ENCODE results near the gene CDC42SE2.

Gene CDC42SE2

DNA sequence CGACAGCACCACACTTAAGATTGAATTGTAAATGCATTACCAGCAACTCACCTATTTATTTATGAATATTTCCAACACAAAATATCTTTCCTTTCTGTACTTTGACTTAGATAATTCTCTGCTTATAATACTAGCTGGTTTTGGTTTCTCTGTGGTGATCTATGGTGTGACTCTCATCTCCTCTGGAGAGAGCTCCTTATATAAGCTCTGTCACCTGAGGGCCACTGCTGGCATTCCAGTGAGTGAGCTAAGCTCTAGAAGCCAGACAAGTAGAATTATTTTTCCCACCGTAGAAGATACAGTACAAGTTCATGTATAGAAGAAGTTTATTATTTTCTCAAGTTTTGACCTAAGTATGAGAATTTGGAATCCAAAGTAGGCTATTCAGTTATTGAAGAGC lies 111.5 kb downstream of the CDC42SE2 start:
- peak; percentile 33 for DNase-seq

DNA sequence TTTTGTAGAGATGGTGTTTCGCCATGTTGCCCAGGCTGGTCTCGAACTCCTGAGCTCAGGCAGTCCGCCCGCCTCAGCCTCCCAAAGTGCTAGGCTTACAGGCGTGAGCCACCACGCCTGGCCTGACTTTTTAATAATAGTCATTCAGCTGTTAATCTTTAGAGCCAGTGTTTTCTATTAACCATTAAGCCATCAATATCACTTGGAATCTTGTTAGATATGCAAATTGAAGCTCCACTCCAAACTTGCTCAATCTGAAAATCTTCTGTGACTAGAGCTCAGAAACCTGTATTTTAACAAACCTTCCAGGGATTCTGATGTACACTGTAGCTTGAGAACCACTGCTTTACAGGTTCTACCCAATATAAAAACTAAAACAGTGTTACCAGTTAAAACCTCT lies 113.5 kb downstream of the CDC42SE2 start:
- no peak for DNase-seq

DNA sequence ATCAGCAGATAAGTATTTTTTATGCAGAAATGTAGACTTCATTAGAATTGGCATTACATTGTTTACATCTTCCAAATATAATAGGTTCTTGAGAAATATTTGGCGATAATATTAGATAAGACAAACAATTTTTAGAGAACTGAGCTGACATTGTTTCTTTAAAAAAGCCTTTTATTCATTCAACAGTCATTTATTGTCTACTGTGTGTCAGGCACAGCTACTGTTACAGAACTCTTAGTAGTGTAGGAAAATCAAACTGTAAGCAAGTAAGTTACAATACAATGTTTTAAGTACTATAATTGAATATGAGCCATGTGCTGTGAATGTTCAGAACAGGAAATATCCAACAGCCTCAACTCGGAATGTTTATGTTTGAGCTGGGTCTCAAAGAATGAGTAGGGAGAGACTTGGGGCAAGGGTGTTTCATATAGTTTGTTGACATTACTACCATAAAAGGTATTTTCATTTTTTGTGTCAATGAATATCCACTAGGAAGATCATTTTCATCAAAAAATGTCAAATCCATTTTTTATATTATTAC lies 114.0 kb downstream of the CDC42SE2 start:
- no peak for DNase-seq

DNA sequence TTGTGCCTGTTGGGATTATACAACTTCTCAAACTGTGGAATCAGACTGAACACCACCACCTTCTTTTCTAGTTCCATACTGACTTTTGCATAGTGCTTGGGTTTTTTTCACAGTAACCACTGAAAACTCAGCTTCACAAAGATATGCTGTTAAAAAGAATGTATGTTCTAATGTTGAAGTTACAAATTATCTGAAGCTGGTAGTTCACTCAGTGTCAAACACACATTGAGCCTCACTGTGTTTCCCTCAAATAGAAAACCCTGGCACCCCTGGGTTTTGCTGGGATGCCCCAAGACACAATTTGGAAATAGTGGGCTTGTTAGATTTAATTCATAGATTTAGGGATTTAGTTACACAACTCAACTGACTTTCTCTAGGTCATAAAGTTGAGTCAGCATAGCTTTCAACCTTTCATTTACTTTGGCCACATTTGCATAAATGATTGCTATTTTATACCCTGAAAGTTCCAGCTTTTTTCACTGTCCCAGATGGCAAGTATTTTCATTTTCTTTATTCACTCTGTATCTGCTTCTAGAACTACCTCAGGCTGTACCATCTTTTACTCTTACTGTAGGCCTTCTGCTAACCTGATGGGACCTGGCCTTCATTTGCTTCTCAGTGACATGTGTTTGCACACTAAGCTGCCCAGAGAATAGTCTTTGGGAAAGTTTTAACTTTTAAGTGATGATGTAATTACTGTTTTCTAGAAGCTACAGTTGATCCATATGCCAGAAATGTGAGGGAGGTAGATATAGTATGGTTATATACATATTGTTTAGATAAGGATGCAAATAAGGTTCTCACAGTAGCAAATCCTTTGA lies 115.1 kb downstream of the CDC42SE2 start:
- peak; percentile 41 for DNase-seq

DNA sequence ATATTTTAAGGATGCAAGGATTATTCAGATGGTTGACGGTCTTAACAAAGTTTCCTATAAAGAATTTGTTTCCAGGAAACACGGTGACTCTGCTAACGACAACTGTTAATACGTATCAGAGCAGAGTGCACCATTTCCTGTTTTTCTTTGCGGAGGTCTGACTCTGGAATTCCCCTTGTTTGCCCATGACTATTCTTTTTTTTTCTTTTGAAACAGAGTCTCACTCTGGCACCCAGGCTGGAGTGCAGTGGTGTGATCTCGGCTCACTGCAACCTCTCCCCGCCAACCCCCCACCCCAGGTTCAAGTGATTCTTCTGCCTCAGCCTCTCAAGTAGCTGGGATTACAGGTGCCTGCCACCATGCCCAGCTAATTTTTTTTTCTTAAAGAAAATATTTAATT lies 115.9 kb downstream of the CDC42SE2 start:
- peak; percentile 91 for DNase-seq

DNA sequence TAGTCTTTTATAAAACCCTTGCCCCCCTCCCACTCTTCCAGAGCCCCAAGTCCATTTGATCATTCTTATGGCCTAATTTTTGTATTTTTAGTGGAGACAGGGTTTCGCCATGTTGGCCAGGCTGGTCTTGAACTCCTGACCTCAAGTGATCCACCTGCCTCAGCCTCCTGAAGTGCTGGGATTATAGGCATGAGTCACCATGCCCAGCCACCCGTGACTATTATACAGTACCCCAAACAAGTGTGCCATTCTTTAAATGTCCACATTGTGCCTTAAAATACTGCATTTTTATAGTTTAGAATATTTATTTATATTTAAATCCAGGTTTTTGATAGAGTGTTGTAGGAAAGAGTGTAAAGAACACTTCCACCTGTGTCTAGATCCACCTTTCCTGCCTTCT lies 116.4 kb downstream of the CDC42SE2 start:
- DNase-seq, result peak; percentile 44

DNA sequence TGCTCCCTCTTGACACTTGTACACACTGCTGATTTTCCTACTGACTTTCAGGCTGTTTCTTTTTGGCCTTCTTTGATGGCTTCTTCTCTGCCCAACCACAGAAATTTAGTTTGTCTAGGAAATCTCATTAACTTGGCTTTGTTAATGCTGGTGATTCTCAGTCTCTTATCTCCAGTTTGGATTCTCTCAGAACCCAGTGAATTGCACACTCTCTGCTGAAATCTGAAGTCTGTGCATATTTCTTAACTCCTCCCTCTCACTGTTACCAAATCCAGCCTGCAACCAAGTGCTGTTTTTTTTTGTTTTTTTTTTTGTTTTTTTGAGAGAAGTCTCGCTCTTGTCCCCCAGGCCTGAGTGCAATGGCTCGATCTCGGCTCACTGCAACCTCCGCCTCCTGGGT lies 117.2 kb downstream of the CDC42SE2 start:
- DNase-seq, result no peak

DNA sequence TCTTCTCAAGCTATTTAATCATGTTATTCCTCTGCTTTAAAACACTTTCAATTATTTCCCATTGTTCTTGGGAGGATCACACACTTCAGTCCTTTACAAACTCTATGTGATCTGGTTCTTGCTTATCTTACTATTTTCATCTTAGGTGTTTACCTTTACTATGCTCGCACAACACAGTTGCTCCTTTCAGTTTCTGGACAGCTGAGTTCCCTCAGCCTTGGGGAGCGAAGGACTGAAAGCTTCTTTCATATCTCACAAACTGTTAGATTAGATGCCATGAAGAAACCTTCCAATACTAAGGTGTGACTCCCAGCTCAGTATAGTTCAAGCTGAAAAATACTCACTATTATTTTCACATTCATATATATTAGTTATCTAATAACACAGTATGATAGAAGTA lies 117.9 kb downstream of the CDC42SE2 start:
- no peak for DNase-seq

DNA sequence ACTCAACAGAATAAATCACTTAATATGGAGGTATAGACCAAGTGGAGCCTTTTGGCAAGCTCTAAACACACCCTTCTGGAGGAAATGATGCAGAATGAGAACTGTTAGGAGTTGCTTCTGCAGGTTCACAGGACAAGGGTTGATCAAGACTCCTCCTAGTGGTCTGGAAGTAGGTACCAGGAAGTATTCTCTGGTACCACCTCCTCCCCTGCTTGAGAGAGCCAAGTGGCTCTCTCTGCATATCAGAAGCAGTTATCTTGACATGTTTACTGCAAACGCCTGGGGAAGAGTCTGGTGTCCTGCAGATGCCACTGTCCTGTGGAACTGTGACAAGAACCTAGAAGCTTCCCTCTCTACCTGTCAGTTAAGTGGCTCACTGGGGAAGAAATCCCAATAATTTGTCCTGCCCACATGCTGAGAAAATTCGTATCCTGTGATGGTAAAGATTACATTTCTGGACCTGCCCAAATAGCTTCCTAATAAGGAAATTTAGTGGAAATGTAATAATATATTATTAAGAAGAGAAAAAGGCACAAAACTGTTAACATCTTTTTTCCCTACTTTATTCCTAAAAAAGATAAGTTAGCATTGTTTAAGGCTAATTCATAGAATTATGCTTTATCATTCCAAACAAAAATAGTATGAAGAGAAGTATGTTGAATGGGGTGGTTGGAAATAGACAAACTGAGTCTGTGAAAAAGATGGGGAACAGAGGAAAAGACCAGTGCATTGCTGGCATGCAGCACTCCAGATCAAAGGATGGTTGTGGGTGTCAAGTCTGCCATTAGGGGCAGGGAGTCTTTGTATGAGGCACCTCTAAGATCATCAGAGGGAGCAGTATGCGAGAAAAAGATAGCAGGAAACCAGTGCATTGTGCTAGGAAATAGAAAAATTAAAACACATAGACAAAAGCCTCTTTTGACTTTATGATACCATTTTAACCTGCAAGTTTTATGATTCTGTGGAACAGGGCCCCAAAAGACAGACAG lies 118.8 kb downstream of the CDC42SE2 start:
- DNase-seq, result peak; percentile 80

DNA sequence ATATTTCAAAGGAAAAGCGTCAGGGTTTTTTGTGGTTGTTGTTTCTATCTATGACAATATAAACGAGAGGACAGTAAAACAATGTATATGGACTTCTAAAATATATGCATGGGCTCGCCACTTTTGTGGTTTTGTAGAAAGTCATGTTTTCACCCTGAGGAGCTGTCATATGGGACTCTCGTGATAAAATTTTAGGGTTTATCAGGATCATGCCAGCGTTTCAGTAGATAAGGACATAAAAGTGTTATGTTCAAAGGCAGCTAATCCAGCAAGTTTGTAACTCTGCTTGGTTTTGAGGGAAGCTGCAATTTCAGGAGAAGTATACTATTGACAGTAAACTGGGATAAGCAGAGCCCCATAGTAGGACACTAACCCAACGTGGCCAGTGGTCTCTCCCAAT lies 120.3 kb downstream of the CDC42SE2 start:
- DNase-seq, result no peak

DNA sequence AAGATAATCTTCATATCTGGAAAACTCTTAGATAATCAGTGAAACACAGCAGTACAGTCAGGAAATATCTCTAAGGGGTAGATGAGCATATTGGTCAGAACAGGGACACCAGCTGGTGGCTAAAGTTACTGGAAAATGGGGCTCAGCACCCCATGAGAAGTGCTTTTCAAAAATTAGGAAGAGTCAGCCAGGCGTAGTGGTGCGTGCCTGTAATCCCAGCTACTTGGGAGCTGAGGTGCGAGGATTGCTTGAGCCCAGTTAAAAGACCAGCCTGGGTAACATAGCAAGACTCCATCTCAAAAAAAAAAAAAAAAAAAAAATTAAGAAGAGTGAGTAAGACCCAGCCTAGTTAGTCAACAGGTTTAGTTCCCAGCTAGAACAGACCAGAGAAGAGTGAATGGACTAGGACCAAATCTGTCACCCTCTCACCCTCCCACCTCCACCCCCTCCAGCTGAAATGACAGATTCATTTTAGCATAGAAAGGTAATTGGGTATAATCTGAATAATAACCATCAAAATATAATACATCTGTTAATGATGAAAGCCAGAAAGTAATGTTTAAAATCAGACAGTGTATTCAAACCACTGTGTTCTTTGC lies 120.9 kb downstream of the CDC42SE2 start:
- DNase-seq, result no peak

DNA sequence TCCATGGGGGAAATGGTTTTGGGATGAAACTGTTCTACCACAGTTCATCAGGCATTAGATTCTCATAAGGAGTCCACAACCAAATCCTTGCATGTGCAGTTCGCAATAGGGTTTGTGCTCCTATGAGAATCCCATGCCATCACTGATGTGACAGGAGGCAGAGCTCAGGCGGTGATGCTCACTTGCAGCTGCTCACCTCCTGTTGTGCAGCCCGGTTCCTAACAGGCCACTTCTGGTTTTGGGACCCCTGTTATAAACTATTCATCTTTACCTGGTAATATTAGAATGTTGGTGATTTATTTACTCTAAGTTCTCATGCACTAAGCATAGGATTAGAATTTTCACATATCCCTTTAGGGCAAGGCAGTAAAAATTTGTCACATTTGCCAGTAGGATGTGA lies 122.3 kb downstream of the CDC42SE2 start:
- DNase-seq, result no peak

DNA sequence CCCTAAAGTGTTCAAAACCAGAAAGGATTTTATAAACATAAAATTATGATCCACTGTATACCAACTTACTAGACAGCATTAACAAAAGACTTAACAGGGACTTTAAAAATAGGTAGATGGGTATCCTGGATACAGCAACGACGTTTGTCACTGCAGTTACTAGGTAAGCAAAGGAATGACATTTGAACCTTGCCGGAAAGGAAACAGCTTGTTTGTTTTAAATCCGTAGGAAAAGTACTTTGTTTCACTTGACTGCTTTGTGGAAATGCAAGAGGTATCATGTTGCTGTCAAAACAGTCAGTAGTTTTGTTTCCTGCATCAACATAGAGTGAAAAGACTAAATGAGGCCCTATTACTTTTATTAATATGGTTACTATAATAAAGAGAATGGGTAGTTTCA lies 122.9 kb downstream of the CDC42SE2 start:
- DNase-seq, result no peak

DNA sequence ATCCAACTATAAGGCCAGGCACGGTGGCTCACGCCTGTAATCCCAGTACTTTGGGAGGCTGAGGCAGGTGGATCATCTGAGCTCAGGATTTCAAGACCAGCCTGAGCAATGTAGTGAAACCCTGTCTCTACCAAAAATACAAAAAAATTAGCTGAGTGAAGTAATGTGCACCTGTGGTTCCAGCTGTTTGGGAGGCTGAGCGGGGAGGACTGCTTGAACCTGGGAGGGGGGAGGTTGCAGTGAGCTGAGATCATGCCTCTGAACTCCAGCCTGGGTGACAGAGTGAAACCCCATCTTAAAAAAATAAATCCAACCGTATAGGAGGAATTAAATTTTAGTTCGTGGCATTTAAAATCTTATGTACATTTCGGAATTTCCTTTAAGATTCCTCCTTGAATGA lies 123.4 kb downstream of the CDC42SE2 start:
- no peak for DNase-seq

DNA sequence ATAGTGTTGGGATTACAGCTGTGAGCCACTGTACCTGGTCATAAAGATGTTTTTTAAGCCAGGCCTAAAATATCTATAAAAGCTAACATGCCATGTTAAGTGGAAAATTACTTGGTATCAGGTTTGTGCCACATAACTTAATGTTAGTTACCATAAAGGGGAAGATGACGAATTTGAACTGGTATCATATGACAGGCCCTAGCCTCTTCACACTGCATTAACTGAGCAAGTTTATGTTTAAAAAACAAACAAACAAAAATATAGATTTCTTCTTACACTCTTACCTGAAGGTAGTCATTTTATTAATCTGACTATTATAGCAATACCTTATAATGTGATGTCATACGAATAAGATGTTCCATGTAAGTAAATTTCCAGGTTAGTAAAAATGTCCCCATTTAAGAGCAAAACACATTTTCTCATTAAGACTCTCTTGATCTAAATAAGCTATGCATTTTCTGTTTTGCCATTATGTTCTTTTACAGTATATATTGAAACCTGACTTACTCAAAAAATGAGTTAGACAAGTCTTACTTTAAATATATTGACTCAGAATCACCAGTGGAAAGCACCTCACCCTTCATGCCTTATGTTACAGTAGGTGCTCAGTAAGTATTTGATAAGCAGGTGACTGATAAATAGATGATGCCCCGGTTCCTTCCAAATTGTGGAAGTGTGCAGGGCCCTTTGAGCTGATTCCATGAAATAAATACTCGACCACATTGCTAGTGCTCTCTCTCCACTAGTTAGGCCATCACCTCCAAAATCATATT lies 125.4 kb downstream of the CDC42SE2 start:
- no peak for DNase-seq

DNA sequence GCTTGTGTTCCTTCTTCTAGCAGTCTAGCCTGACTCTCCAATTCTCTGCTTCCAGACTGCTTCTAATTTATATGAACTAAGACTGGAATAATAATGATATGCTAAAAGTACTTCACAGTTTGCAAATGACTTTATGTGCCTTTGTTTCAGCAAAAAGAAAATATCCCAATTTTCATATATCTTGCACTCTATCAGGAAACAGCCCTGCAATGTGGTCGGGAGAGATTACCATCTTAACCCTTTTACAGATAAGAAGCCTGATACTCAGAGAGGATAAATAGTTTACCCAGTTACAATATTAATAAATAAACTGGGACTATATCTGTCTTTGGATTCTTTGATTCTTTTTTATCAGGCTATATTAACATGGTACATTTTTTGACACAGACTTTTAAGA lies 126.0 kb downstream of the CDC42SE2 start:
- no peak for DNase-seq

DNA sequence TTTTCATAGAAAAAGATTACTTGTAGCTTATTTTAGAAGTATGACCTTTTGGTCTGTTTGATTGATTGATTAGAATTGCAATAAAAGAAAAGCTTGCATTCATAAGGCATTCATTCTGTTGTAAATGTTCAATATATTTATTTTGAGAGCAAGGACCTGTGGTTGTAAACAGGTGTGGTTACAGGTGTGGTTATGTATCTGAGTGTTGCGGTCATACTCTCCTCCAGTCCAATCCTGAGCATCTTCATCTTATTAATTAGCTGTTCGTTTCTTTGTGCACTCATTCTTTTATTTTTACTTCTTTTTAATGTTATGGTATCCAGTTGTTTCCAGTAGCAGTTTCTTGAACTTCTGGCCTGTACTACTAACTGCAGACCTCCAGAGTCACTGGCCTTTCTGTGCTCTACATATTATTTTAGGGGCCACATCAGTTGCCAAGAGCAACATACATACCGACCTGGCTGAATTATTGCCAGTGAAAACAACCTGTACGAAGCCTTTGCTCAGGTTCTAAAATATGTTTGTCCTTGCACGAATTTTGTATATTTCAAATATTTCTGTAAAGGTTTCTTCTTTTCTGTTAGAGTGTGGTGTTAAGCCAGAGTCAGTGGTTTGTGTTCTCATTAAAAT lies 128.7 kb downstream of the CDC42SE2 start:
- no peak for DNase-seq

DNA sequence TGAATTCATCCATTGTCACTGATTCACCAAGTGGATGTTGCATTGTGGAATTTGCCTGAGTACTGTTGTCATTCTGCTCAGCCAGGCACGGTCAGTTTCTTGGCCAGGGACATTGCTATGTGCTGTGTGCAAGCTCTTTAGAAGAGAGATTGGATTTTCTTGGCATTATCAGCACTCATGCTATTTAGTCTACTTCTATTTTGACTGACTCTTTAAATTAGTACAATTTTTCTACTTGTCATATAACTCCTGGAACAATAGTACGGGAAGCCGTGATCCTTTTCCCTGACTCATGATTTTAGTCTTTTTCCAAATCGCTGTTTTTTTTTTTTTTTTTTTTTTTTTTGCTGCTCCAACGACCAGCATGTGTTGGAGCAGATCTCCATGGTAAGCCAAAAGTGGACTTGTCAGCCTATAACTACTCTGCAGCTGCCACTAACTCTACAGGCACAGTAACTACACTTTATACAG lies 129.7 kb downstream of the CDC42SE2 start:
- DNase-seq, result no peak

DNA sequence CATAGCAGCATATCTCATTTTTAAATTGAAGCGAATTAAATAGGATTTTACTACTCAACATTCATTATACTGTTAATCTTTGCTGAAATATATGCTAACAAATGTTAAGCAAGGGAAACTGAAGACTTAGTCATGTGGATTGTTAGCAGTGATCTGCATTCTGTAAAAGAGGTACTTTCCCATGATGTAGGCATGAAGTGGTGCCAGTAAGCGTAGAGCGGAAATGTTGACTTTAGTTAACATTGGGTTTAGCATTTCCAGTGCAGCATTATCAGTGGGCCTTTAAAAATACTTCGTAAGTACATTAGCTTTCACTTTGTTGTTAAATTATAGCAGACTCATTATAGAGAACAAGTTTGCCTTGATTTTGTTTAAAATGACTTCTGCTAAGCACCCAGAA lies 130.3 kb downstream of the CDC42SE2 start:
- DNase-seq, result peak; percentile 58

DNA sequence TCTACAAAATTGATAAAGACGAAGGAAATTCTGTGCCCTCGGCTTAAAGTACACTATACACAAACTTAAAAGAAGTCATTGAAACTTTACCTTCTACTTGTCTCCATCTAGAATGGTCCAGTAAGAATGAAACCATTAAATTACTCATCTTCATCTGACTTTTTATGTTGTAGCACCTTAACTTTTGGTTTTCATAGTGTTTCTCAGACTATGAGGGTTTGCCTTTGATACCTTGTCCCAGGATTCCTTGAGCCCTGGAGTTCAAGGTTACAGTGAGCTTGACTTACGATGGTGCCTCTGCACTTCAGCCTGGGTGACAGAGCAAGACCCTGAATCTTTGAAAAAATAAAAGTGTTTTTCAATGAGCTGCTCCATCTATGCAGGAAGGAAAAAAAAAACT lies 132.2 kb downstream of the CDC42SE2 start:
- DNase-seq, result no peak

DNA sequence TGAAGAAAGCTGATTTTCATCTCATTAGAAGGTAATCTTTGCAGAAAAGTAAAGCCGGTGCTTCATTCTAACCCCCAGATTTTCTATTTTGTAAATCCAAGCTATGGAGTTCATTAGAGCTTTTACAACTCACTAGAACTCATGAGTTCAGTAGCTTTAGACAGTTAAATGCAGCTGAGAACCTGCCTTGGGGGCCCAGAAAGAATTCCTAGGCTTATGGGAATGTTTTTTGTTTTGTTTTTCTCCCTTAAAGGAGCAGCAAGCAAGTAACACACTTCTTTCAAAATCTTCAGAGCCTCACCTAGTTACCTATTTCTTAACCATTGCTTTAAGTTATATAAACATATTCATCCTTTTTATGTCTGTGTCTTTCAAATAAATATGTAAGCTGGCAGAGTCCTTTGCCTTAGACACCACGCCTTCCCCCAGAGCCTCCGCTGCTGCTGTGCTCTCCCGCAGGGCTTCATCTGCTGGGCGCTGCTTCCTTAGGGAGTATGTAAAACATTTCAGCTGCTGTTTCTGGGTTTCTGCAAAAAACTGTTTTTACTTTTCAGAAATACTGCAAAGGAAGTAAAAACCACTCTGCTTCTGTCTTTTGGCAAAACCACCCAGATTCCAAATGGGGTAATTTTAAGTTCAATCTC lies 132.9 kb downstream of the CDC42SE2 start:
- DNase-seq, result no peak
